Measurements from ENCODE around the gene TMEM88. TPM values are rescaled to one million over a fixed set of nuclear protein-coding genes. Genes with fewer than 3 reads are reported as not detected.
A peak's percentile ranks its signal among the peaks of the same experiment; 100 is the strongest.

The TMEM88 gene
- total and polyA plus RNA-seq, 2 of the 13 experiments (the other 11 are each of a cell fraction or from before 2014, with no cell fraction given) = 0.31 to 0.66 TPM

- TF ChIP-seq YY1 (IDR thresholded peaks at IDR 0.05; ENCODE audit: insufficient read depth, insufficient replicate concordance, low read depth, low read length) (no peak), KLF6 (CRISPR knock-in tag; IDR thresholded peaks at IDR 0.05) (no peak), KLF9 (CRISPR knock-in tag; IDR thresholded peaks at IDR 0.05; ENCODE audit: low read depth) (no peak), BCL3 (CRISPR knock-in tag; IDR thresholded peaks at IDR 0.05) (no peak), CHD2 (IDR thresholded peaks at IDR 0.05; ENCODE audit: low read depth, low read length) (peak; percentile 78), ZMAT3 (CRISPR knock-in tag; conservative IDR thresholded peaks at IDR 0.05) (no peak), HNRNPL (IDR thresholded peaks at IDR 0.05; ENCODE audit: low read depth, low read length) (no peak), IRX3 (CRISPR knock-in tag; IDR thresholded peaks at IDR 0.05; ENCODE audit: borderline replicate concordance, low read depth) (no peak), RARG (CRISPR knock-in tag; IDR thresholded peaks at IDR 0.05; ENCODE audit: low read depth) (no peak), GATAD2A (CRISPR knock-in tag; IDR thresholded peaks at IDR 0.05) (peak; percentile 28; the same call in 1 of the 2 replicates), ZNF740 (CRISPR knock-in tag; IDR thresholded peaks at IDR 0.05) (peak; percentile 68), NFRKB (IDR thresholded peaks at IDR 0.05) (no peak), ZC3H13 (CRISPR knock-in tag; IDR thresholded peaks at IDR 0.05) (peak; percentile 51), ZBTB3 (CRISPR knock-in tag; IDR thresholded peaks at IDR 0.05; ENCODE audit: borderline replicate concordance, low read depth) (no peak), SAP130 (CRISPR knock-in tag; IDR thresholded peaks at IDR 0.05; ENCODE audit: low read depth) (peak; percentile 93), TFE3 (CRISPR knock-in tag; IDR thresholded peaks at IDR 0.05) (peak; percentile 75), AGO1 (IDR thresholded peaks at IDR 0.05; ENCODE audit: low read depth, low read length, poor library complexity, severe bottlenecking) (peak; percentile 2), ELK4 (CRISPR knock-in tag; IDR thresholded peaks at IDR 0.05; ENCODE audit: borderline replicate concordance) (no peak), ZNF598 (CRISPR knock-in tag; IDR thresholded peaks at IDR 0.05; ENCODE audit: borderline replicate concordance) (no peak), ZNF468 (CRISPR knock-in tag; IDR thresholded peaks at IDR 0.05) (0 out of 2 replicates have a peak, but pooled peaks have one; percentile 67), KDM5B (CRISPR knock-in tag; IDR thresholded peaks at IDR 0.05; ENCODE audit: borderline replicate concordance) (no peak; the same call in 1 of the 2 replicates)
- TF ChIP-seq, protein P1, sequence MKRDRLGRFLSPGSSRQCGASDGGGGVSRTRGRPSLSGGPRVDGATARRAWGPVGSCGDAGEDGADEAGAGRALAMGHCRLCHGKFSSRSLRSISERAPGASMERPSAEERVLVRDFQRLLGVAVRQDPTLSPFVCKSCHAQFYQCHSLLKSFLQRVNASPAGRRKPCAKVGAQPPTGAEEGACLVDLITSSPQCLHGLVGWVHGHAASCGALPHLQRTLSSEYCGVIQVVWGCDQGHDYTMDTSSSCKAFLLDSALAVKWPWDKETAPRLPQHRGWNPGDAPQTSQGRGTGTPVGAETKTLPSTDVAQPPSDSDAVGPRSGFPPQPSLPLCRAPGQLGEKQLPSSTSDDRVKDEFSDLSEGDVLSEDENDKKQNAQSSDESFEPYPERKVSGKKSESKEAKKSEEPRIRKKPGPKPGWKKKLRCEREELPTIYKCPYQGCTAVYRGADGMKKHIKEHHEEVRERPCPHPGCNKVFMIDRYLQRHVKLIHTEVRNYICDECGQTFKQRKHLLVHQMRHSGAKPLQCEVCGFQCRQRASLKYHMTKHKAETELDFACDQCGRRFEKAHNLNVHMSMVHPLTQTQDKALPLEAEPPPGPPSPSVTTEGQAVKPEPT (CRISPR knock-in tag; IDR thresholded peaks at IDR 0.05; ENCODE audit: low read depth) = 0 out of 2 replicates have a peak, but pooled peaks have one; percentile 12
Observed at GRCh38 chr17:7834957-7835813, 19.7 kb upstream of the TMEM88 start (continued).

Measured in HepG2 (cell line).